Measurements from ENCODE around the gene CCDC195.

DNA sequence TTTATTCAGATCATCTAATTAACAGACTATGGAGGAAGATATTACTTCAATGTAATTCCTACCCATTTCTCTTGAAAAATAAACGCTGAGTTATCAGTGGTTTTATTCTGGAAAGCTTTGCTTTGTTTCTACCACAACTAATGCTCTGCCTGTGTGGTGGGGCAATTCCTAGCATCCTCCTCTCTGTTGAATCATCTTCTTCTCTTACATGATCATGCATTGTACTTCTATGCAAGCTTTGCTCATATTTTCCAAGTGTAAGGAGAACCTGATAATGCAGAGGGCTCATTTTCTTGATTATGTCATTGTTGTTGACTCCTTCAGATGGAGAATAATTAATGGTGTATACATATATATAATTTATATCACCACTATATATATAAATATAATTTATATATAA lies 46.7 kb downstream of the CCDC195 start:
- TF ChIP-seq, protein P1, sequence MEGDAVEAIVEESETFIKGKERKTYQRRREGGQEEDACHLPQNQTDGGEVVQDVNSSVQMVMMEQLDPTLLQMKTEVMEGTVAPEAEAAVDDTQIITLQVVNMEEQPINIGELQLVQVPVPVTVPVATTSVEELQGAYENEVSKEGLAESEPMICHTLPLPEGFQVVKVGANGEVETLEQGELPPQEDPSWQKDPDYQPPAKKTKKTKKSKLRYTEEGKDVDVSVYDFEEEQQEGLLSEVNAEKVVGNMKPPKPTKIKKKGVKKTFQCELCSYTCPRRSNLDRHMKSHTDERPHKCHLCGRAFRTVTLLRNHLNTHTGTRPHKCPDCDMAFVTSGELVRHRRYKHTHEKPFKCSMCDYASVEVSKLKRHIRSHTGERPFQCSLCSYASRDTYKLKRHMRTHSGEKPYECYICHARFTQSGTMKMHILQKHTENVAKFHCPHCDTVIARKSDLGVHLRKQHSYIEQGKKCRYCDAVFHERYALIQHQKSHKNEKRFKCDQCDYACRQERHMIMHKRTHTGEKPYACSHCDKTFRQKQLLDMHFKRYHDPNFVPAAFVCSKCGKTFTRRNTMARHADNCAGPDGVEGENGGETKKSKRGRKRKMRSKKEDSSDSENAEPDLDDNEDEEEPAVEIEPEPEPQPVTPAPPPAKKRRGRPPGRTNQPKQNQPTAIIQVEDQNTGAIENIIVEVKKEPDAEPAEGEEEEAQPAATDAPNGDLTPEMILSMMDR (IDR thresholded peaks at IDR 0.05), result no peak
- no peak for TF ChIP-seq POLR2A (IDR thresholded peaks at IDR 0.05)

Measured in testis (tissue), 2 donors.